Skeletal muscle tissue (tissue), 4 donors: ENCODE measurements around the gene C1QTNF6. TPM values are rescaled to one million over a fixed set of nuclear protein-coding genes. Genes with fewer than 3 reads are reported as not detected.

Source experiments
- H3K27ac ChIP-seq: one replicate; pipeline ENCODE4 v1.7.0; 2013; ENCODE audit warnings: mild to moderate bottlenecking, low read depth, low read length, inconsistent platforms
- H3K27me3 ChIP-seq, 3 donors: one replicate each; pipeline ENCODE4 v1.7.0; 2013; ENCODE audit warnings: low read length in 3 of 3; ENCODE audit not compliant: control insufficient read depth in 3 of 3, insufficient read depth in 3 of 3
- H3K36me3 ChIP-seq, 3 donors: one replicate each; pipeline ENCODE4 v1.7.0; 2013; ENCODE audit warnings: low read length in 3 of 3; ENCODE audit not compliant: control insufficient read depth in 3 of 3, insufficient read depth in 3 of 3
- H3K4me1 ChIP-seq, 3 donors: one replicate each; pipeline ENCODE4 v1.7.0; 2013; ENCODE audit warnings: low read length in 3 of 3, mild to moderate bottlenecking in 3 of 3; ENCODE audit not compliant: control insufficient read depth in 3 of 3, insufficient read depth in 3 of 3
- H3K4me3 ChIP-seq, 3 donors: one replicate each; pipeline ENCODE4 v1.7.0; 2013; ENCODE audit warnings: low read length in 3 of 3
- H3K9ac ChIP-seq, 3 donors: one replicate each; pipeline ENCODE4 v1.7.0; 2013; ENCODE audit warnings: low read length in 3 of 3, mild to moderate bottlenecking in 3 of 3, moderate library complexity in 2 of 3, low read depth in 1 of 3
- H3K9me3 ChIP-seq, 3 donors: one replicate each; pipeline ENCODE4 v1.7.0; 2013; ENCODE audit warnings: low read length in 3 of 3; ENCODE audit not compliant: control insufficient read depth in 3 of 3
- total RNA-seq: library from RNA; depleted of rRNA; stranded (reverse); fragments of >200 nt; gene quantifications from one replicate; pipeline ENCODE4 v1.2.3, GENCODE V29; 2014
- donor health status: Osteomylitis.

Gene C1QTNF6
- total RNA-seq, 1 donor from 2014 or later, result 6.3 TPM

DNA sequence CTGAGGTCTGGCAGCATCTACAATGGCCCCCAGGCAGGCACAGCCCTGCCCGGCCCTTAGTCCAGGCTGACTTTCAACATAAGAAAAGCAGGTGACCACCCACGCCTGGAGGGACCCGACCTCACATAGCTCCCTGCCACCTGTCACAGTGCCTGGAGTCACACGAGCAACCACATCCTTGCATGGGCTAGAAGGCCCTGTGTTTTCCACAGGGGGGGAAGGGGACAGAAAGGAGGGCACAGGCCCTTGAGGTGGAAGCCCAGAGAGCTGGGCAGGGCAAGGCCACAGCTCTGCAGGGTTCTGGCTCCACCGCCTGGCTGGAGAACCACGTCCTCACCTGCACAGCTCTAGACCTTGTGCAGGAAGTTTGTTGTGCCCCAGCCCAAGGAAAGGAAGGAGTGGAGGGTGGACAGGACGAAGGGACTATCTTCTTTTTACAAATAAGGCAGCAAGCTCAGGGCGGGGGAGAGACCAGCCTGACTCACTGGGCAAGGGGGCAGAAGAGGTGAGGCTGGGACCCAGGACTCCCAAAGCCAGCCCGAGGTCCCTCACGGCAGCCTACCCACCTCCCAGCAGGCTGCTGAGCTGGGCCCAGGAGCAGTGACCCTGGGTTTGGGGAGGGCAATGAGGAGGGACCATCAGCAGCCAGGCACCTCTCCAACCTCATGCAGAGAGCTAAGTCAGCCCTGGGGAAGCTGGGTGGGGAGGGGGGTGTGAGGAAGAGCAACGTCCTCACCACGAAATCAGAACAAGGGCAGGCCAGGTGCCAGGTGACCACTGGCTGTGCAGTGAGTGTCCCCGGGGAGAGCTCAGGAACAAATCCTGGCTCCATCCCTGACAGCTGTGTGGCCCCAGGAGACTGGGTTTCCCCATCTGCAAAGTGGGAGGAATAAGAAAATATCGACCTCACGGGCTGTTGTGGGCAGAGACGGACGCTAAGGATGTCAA lies 4.3 kb downstream of the C1QTNF6 start:
- peaks cover 37 to 41% (median 38%) of the 10 kb centered on the region in 3 donors for H3K4me1 ChIP-seq
- peaks cover 0 to 2% (median 0%) of the 10 kb centered on the region in 3 donors for H3K36me3 ChIP-seq
- no peaks in the 10 kb centered on the region for H3K9me3 ChIP-seq
- peak overlapping the region in 1 of 3 donors; percentile 25 for H3K9ac ChIP-seq
- H3K4me3 ChIP-seq, result no peak overlapping the region
- no peak overlapping the region for H3K27ac ChIP-seq
- H3K27me3 ChIP-seq, result no peaks in the 10 kb centered on the region

DNA sequence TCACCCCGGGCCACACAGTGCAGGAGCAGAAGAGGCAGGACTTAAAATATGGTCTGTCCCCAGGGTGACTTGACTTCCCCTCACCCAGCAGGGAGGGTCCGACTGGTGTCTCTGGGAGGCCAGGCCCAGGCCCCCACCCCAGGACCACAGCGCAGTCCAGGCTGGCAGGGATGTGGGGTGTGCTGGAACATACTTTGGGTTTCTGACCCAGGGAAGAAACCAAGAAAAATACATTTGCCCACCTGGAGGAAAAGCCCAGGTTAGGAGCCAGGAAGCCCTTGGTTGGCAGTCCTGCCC lies 5.2 kb downstream of the C1QTNF6 start:
- no peaks in the 10 kb centered on the region for H3K27me3 ChIP-seq
- peaks cover 0 to 2% (median 0%) of the 10 kb centered on the region in 3 donors for H3K36me3 ChIP-seq
- H3K9ac ChIP-seq, result no peak overlapping the region
- H3K4me3 ChIP-seq, result no peak overlapping the region
- no peak overlapping the region for H3K27ac ChIP-seq
- peaks cover 37 to 41% (median 38%) of the 10 kb centered on the region in 3 donors for H3K4me1 ChIP-seq
- H3K9me3 ChIP-seq, result no peaks in the 10 kb centered on the region

DNA sequence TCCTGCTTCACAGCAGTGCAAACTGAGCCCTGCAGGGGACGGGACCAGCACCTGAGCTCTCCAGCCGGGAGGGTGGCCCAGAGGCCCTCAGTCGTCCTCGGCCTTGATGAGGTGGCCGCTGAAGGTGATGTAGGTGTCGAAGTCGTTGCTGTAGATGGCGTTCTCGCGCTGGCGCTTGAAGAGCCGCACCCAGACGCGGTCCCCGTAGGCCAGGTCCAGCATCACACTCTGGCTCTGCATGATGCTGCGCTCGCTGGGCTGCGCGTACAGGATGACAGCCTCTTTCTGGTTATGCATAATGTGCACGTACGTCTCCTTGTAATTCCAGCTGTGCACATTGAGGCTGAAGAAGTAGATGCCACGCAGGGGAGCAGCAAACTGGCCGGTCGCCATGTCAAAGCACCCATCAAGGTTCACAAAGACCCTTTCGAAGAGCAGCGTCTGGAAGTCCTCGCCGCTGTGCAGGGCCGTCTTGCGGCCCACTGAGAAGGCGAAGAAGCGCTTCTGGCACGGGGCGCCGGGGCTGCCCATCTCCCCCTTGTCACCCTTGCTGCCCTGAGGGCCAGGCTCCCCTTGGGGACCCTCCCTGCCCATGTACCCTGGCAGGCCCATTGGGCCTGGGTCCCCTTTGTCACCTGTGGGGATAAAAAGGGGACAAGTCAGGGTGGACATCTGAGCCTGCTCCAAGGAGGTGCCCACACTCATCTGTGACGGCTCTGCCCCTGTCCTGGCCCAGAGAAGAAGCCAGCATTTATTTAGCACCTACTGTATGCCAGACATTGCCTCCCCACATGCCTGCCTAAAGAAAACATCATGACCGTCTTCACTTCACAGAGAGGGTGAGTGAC lies 5.7 kb downstream of the C1QTNF6 start:
- Histone ChIP-seq H3K9ac (no peak overlapping the region), H3K4me3 (no peak overlapping the region), H3K27me3 (no peaks in the 10 kb centered on the region), H3K36me3 (peaks cover 0 to 2% (median 0%) of the 10 kb centered on the region in 3 donors), H3K4me1 (peaks cover 37 to 41% (median 39%) of the 10 kb centered on the region in 3 donors), H3K9me3 (no peaks in the 10 kb centered on the region), H3K27ac (no peak overlapping the region)

DNA sequence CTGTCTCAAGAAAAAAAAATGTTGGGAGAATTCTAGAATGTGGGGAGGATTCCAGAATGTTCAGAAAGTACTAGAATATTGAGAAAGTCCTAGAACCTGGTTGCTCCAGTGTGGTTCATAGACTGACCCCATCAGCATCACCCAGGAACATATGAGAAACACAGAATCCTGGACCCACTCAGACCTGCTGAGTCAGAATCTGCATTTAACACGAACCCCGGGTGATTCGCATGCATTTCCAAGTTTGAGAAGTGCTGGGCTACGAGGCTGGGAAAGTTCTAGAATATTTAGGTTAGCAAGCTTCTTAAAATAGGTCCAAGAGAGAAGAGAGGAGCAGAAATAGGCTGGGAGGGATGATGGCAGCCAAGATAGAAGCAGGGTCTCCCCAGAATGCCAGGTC lies 6.4 kb downstream of the C1QTNF6 start:
- H3K9ac ChIP-seq, result no peak overlapping the region
- peaks cover 40 to 41% (median 40%) of the 10 kb centered on the region in 3 donors for H3K4me1 ChIP-seq
- no peaks in the 10 kb centered on the region for H3K27me3 ChIP-seq
- peaks cover 0 to 2% (median 0%) of the 10 kb centered on the region in 3 donors for H3K36me3 ChIP-seq
- no peak overlapping the region for H3K4me3 ChIP-seq
- no peaks in the 10 kb centered on the region for H3K9me3 ChIP-seq
- H3K27ac ChIP-seq, result no peak overlapping the region

DNA sequence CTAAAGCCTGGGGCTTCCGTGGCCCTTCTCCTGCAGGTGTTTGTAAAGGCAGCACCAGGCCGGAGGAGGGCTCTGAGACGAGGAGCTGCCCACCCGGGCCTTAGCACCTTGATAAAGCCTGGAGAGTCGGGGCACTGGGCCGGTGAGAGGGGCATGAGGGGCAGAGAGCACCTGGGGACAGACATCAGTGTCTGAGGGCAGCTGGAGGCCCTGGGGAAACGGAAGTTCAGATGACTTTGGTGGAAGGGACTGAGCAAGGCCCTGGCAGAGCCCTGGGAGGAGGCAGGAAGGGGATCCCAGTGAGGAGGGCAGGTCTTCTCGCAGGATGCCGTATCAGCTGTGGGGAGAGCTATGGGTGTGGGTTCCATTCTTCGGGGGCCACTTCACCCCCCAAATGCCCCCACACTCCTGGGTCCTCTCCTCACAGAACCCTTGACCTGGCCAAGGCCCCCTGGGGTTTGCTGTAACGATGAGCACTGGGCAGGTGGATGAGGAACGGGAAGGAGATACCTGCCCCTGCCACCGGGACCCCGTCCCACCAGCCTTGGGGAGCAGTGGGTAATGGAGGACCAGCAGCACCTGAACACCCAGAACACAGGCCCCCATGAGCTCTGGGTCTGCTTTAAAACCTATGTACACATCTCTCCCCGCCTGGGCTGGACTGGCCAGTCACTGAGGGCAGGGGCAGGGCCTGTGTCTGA lies 7.4 kb downstream of the C1QTNF6 start:
- no peaks in the 10 kb centered on the region for H3K9me3 ChIP-seq
- no peak overlapping the region for H3K27ac ChIP-seq
- H3K27me3 ChIP-seq, result no peaks in the 10 kb centered on the region
- no peak overlapping the region for H3K4me3 ChIP-seq
- no peak overlapping the region for H3K9ac ChIP-seq
- peaks cover 43 to 47% (median 47%) of the 10 kb centered on the region in 3 donors for H3K4me1 ChIP-seq
- peaks cover 0 to 2% (median 0%) of the 10 kb centered on the region in 3 donors for H3K36me3 ChIP-seq

DNA sequence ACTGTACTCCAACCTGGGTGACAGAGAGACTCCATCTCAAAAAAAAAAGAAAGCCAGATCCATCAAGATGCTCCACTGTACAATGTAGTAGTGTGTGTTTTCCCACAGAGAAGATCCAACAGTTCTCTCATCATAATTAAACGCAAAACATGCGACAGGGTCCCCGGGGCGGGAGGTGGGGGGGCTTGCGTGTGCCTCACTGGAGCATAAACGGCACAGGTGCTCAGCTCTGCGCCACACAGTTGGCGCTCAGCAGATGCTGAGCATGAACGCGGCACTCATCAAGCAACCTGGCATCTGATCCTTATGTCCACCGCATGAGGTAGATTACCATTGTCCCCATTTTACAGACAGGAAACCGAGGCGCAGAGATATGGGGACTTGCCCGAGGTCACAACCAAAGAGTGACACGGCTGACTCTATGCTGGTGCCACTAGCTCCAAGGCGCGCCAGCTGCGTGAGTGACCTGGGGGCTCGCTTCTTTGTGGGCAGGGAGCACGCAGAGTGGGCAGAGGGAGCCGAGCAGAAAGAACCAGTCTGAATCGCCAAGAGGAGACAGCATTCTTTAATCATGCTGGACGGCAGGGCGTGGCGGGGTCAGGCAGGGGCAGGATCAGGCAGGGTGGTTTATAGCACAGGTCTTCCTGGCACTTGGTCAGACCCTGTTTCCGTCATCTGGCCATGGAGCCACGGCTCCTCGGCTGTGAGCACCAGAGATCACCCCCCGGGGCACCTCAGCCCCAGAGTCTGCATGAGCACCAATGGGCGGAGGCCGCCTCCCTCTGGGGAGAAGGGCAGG lies 8.2 kb downstream of the C1QTNF6 start:
- H3K9ac ChIP-seq, result no peak overlapping the region
- H3K27ac ChIP-seq, result no peak overlapping the region
- H3K27me3 ChIP-seq, result no peaks in the 10 kb centered on the region
- no peaks in the 10 kb centered on the region for H3K9me3 ChIP-seq
- H3K4me3 ChIP-seq, result no peak overlapping the region
- H3K4me1 ChIP-seq, result peaks cover 49 to 55% (median 51%) of the 10 kb centered on the region in 3 donors
- H3K36me3 ChIP-seq, result peaks cover 0 to 2% (median 0%) of the 10 kb centered on the region in 3 donors

DNA sequence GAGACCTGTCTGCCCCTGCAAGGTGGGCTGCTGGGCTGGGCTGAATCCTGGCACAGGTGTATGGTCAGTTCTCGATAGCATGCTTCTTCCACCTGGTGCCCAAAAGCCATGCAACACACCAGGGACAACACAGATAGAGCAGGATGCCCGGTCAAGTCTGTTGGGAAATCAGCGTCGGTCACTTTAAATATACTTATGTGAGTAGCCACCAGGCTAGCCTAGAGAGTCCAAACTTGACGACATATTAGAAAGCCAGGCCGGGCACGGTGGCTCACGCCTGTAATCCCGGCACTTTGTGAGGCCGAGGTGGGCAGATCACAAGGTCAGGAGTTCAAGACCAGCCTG lies 8.9 kb downstream of the C1QTNF6 start:
- Histone ChIP-seq H3K36me3 (peaks cover 0 to 2% (median 0%) of the 10 kb centered on the region in 3 donors), H3K27me3 (no peaks in the 10 kb centered on the region), H3K4me1 (peaks cover 51 to 55% (median 51%) of the 10 kb centered on the region in 3 donors), H3K27ac (peak overlapping the region; percentile 31), H3K9me3 (no peaks in the 10 kb centered on the region), H3K4me3 (peak overlapping the region in 2 of 3 donors; percentile 14 to 52), H3K9ac (peak overlapping the region in 2 of 3 donors; percentile 23 to 71)

DNA sequence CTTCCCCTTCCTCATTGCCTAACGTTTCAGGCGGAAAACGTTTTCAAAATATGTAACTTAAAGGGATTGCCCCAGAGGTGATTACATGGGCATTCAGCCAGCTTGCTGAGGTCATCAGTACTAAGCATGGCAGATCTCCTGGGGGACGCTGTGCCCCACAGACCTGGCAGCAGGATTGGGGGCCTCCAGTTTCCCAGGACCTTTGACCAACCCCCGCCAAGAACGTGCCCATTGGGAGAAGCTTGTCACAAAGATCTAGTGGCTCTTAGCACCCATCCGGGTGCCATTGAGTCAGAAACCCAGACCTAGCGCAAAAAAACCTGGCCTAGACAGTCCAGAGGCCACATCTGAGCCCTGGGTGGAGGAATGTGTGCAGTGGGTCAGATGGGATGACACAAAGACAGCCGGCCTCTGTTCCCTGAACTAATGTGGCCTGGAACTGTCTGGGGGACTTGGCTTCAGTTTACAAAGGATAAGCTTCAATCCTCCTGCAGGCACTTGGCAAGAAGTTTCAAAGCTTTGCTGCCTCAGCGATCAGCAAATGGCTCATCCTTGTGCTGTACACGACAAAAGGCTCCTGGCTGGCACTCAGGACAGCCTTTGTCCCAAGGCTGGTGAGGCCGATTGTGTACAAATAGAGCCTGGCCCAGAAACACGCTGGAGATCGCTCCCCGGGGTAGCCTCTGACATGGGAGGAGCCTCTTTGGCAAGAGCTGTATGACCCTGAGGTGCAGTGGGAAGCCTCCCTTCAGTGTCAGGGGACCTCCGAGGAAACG lies 9.5 kb downstream of the C1QTNF6 start:
- H3K27me3 ChIP-seq, result no peaks in the 10 kb centered on the region
- H3K36me3 ChIP-seq, result peaks cover 0 to 2% (median 0%) of the 10 kb centered on the region in 3 donors
- peak overlapping the region in 2 of 3 donors; percentile 23 to 71 for H3K9ac ChIP-seq
- peaks cover 51 to 55% (median 55%) of the 10 kb centered on the region in 3 donors for H3K4me1 ChIP-seq
- peak overlapping the region; percentile 31 for H3K27ac ChIP-seq
- H3K9me3 ChIP-seq, result no peaks in the 10 kb centered on the region
- H3K4me3 ChIP-seq, result peak overlapping the region in 2 of 3 donors; percentile 14 to 52
